HT1080 (cell line): ENCODE results near the gene MDP1. TPM values are rescaled to one million over a fixed set of nuclear protein-coding genes. Genes with fewer than 3 reads are reported as not detected.

Source experiments
- DNase-seq: peaks from one replicate; pipeline ENCODE4 v3.0.0-alpha.2; 2015; ENCODE audit warnings: low read depth
- total RNA-seq: library from RNA; depleted of rRNA; stranded (reverse); fragments of >200 nt; shearing (Covaris generic); gene quantifications from 2 replicates; pipeline ENCODE4 v1.2.3, GENCODE V29; 2014

The MDP1 gene
- total RNA-seq, 1 experiment from 2014 or later: 12.3 TPM

DNA sequence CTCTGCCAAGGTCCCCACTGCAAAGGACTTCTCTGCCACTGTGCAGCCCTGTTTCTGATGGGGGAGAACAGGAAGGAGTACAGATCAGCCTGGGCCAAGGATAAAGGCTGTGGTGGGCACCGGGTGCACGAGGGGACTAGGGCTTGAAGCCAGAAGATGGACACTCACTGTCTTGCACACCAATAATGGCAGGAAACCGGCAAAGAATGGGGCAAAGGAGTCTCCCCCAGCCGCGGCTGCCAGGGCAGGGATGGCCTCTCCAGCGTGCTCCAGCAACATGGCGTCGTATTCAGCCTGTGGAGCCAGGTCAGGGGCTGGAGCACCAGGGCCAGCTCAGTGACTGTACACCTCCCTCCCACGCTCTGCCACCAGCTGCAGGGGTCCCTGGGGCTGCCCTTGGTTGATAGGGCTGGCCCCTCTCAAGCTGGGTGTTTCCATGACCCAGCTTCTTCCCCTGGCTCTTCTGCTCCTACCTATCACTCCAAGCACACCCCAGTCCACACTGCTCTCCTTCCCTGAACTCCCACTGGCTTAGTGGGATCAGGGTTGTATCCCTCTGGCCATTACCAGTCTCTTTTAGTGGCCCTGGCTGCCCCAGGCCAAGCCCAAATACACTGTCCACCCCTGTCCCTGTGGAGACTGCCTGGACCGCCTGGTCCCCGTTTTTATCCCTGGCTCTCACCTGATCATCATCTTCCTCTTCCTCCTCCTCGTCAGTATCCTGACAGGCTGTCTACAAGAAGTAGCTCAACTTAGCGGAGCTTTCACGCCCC, 33.6 kb downstream of the MDP1 start:
- DNase-seq: no peak

- DNase-seq: no peak
These were observed 34.3 kb downstream of the MDP1 start for GRCh38 chr14:24181371-24182077.

- peak; percentile 28 for DNase-seq
These were observed 35.7 kb downstream of the MDP1 start for GRCh38 chr14:24179961-24180796.

GRCh38 chr14:24179294-24179960, 36.4 kb downstream of the MDP1 start:
- DNase-seq: no peak

DNA sequence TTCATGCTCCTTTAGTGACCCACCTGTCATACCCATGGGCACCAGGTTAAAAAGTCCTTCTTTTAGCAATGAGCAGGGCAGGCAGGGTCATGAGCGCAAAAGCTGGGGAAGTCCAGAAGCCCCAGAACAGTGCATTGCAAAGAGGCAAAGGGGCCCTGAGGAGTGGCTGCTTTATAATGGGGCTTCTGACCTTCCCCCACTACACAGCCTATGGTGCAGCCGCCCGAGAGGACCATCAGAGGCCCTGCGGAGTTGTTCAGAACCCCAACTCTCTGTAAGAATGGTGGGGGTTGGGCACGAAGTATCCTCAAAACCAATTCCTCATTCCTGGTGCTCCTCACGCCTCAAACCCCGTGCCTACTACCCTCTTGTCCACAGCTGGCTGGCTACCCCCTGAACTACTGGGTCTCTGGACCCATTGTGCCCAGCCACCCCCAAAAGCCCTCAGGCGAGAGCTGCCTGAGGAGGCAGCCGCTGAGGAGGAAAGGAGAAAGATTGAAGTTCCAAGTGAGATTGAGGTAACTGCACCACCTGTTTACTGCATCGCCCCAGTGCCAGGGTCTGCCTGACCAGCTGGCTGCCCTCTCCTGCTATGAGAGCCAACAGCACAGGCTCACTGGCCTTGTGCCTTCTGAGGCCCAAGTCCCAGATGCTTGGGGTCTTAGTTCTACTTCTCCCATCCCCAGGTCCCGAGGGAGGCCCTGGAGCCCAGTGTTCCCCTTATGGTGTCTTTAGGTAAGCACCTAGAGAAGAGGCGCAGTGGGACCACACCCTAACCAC, 37.3 kb downstream of the MDP1 start:
- no peak for DNase-seq

DNA sequence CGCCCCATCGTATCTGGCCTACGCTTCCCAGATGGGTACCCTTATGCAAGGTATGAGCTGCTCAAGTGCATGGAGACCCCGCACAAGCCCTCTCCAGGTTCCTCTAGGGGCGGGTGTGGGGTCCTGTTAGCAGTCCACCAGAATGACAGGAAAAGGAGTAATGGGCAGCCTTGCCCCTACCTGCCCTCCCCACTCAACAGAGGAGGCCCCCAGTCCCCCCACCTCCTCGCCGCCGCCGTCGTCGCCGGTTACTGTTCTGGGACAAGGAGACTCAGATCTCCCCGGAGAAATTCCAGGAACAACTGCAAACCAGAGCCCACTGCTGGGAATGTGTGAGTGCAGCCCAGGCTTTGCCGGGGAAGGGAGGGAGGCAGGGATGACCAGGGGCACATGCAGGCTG, 38.0 kb downstream of the MDP1 start:
- DNase-seq: no peak

DNA sequence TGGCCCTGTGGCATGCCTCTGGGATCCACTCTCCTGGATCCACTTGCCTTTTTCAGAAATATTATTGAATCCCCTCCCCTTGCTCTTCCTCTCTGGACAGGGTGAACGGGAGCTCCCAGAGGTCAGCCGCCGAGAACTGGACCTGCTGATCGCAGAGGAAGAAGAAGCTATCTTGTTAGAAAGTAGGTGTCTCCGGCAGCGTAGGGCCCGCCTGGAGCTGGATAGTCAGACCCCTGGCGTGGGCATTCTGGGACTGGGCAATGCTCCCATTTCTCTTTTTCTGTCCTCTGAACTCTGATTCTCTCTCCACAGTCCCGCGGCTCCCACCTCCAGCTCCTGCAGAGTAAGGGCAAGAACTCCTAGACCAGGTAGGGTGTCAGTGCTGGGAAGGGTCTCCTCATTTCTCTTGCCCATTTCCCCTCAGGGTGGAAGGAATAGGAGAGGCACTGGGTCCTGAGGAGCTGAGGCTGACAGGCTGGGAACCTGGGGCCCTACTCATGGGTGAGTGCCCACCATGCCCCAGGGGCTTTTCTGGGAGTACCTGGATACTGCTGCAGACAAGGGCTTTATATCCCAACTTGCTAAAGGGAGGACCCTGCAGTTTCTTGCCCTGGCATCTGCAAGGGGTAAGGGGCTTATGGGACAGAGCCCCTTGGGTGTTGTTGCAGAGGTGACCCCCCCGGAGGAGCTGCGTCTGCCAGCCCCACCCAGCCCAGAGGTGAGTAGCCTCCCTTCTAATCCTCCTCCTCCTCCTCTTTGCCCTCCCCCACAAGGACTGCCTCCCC, 38.6 kb downstream of the MDP1 start:
- DNase-seq: no peak

GRCh38 chr14:24176599-24176998, 39.3 kb downstream of the MDP1 start:
- DNase-seq: no peak

GRCh38 chr14:24172871-24173281, 43.0 kb downstream of the MDP1 start:
- DNase-seq: no peak

GRCh38 chr14:24172261-24172860, 43.5 kb downstream of the MDP1 start:
- DNase-seq: no peak

DNA sequence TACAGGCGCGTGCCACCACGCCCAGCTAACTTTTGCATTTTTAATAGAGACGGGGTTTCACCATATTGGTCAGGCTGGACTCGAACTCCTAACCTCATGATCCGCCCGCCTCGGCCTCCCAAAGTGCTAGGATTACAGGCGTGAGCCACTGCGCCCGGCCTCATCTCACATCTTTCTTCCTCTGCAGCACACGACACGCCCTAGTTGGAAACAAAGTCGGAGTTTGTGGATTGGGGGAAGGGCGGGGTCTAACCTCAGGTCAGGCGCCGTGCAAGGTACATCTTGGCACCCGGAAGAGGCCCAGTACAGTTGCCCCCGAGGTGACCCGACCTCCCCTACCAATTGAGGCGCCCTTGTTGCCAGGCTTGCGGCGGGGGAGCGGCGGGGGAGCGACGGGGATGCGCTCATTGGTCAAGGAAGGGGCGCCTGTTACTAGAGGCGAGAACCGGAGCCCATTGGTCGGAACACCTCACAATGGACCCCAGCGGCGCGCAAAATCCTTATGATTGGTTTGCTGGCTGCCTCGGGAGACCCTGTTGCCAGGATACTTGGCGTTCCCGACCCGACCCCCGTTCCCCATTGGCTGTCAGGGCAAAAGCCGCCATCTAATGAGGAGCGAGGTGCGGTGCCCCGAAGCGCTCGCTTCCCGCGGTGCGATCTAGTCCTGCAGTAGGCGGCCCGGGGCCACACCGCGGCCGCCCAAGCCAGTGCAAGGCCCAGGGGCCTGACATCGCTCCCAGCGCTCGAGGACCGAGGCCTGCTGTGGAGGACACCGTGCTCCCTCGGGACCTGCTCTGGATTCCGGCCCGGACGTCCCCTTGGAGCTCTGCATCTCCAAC, 44.2 kb downstream of the MDP1 start, which contains the start of gene REC8:
REC8 (plus strand) TSS at position 659 of the 839 bp plus-strand sequence. CDS start 473 bp downstream, outside the sequence.
- DNase-seq: no peak

GRCh38 chr14:24167469-24168114, 48.3 kb downstream of the MDP1 start:
- no peak for DNase-seq

GRCh38 chr14:24165785-24166184, 50.1 kb downstream of the MDP1 start:
- DNase-seq: no peak

GRCh38 chr14:24164518-24164991, 51.3 kb downstream of the MDP1 start:
- DNase-seq: no peak
